MCF 10A (cell line): ENCODE measurements around the gene NMT2. TPM values are rescaled to one million over a fixed set of nuclear protein-coding genes. Genes with fewer than 3 reads are reported as not detected.
A peak's percentile ranks its signal among the peaks of the same experiment; 100 is the strongest.

Experiments
- BruUV-seq: library from RNA; stranded (reverse); fragments of 400-500 nt; replicated peaks from 2 replicates; lab custom pipeline; 2021; lab: Mats Ljungman, UMichigan
- CTCF ChIA-PET: fragments of 300-600 bp; sonication (Branson Sonifier 250); formaldehyde crosslinking; extraction: SDS; loops from one replicate; lab custom pipeline; 2021; ENCODE audit warnings: antibody characterized with exemption, inconsistent platforms; lab: Yijun Ruan, JAX
- POLR2A ChIA-PET: fragments of 300-600, 350-650 bp; sonication (Branson Sonifier 250); formaldehyde crosslinking; extraction: SDS; loops from one replicate; lab custom pipeline; 2020; ENCODE audit warnings: antibody characterized with exemption, inconsistent platforms; lab: Yijun Ruan, JAX
- DNase-seq: peaks from one replicate; pipeline ENCODE4 v3.0.0-alpha.2; 2018; ENCODE audit not compliant: unreplicated experiment
- H3K27ac Mint-ChIP-seq: one replicate; pipeline ENCODE4 v1.8.0; 2022; ENCODE audit warnings: mild to moderate bottlenecking, low read depth, mixed read lengths; ENCODE audit not compliant: unreplicated experiment
- H3K27me3 Mint-ChIP-seq: one replicate; pipeline ENCODE4 v1.8.0; 2022; ENCODE audit warnings: mixed read lengths; ENCODE audit not compliant: insufficient read depth, unreplicated experiment
- H3K36me3 Mint-ChIP-seq: one replicate; pipeline ENCODE4 v1.8.0; 2022; ENCODE audit warnings: mild to moderate bottlenecking, moderate library complexity, mixed read lengths; ENCODE audit not compliant: insufficient read depth, unreplicated experiment
- H3K4me1 Mint-ChIP-seq: one replicate; pipeline ENCODE4 v1.8.0; 2022; ENCODE audit warnings: mixed read lengths; ENCODE audit not compliant: insufficient read depth, unreplicated experiment
- H3K4me3 Mint-ChIP-seq: one replicate; pipeline ENCODE4 v1.8.0; 2022; ENCODE audit warnings: mild to moderate bottlenecking, moderate library complexity, mixed read lengths; ENCODE audit not compliant: unreplicated experiment
- H3K9me3 Mint-ChIP-seq: one replicate; pipeline ENCODE4 v1.8.0; 2022; ENCODE audit warnings: mixed read lengths; ENCODE audit not compliant: unreplicated experiment
- intact Hi-C: fragments of 100-400 bp; cut with micrococcal nuclease; formaldehyde crosslinking; loops from 2 replicates; pipeline ENCODE4 v1.14.1; 2022
- total RNA-seq: library from RNA; stranded (reverse); gene quantifications from 2 replicates; pipeline ENCODE4 v1.2.3, GENCODE V29; 2022
- TF ChIP-seq, protein P1 (sequence below): fragments of 200-600 bp; IDR thresholded peaks from one replicate; pipeline ENCODE4 v1.8.0; 2022; ENCODE audit warnings: antibody characterized with exemption, mild to moderate bottlenecking; ENCODE audit not compliant: unreplicated experiment

NMT2 gene
- total RNA-seq, 1 experiment from 2014 or later, result 9.6 TPM

DNA sequence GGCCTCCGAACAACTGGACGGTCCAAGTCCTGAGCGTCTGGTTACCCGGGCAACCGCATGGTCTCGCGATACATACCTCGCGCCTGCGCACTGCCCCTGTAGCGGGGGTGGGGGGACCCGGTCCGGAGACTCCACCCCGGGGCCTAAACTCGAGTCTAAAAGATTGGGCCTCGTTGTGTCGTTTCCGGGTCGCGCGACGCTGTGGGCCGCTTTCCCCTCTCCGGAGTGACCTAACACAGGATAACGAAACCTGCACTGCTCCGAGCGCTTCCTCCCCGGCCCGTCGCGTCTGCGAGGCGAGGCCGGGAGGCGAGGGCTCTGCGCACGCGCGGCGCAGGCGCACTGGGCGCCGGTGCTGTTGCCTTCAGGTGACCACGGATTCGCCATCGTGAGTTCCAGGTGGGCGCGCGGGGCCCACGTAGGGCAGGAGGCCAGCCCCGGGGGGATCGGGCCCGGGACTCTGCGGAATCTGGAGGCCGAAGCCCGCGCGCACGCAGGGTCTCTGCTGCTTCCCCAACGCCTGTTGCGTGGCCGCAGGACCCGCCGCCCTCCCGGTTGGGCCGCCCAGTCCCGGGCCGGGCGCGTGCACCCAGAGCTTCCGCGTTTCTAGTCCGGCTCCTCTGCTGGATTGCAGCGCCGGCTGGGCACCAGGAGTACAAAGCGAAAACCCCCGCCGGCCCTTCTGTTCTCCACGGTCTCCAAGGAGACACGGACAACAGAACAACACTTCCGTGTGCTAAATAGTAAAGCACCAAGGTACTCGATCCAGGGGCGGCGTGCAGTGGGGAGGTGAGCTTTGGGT lies 71.3 kb downstream of the NMT2 start, which contains the start of gene RPP38:
RPP38 (plus strand) TSS at position 345 of the 802 bp plus-strand sequence. CDS start 5,960 bp downstream, outside the sequence.
- POLR2A ChIA-PET, result interaction anchor here (0.8 to 3.8 kb wide), 16 partner anchors 9 to 273 kb away, joined by 3 to 27 read pairs (median 5); partner anchors contain the start of genes DCLRE1C, FAM171A1, MEIG1 and NMT2
- CTCF ChIA-PET, result interaction anchor here (0.6 to 1.3 kb wide), 3 partner anchors 10 to 155 kb away, joined by 3 to 5 read pairs (median 3); no protein-coding TSS in a partner anchor
- intact Hi-C loops, result loop anchor here (5.0 kb wide), 1 partner anchor 260 kb away; the partner anchor contains the start of genes CDNF, HSPA14 and MSANTD7
- no TSS peak for BruUV-seq
- H3K9me3 Mint-ChIP-seq, result no peaks in the 10 kb centered on the region
- H3K4me1 Mint-ChIP-seq, result peaks cover 16% of the 10 kb centered on the region
- peak within 1 kb of the TSS; percentile 94 for H3K4me3 Mint-ChIP-seq
- peak within 1 kb of the TSS; percentile 92 for H3K27ac Mint-ChIP-seq
- DNase-seq, result peak; percentile 96
- TF ChIP-seq, protein P1, sequence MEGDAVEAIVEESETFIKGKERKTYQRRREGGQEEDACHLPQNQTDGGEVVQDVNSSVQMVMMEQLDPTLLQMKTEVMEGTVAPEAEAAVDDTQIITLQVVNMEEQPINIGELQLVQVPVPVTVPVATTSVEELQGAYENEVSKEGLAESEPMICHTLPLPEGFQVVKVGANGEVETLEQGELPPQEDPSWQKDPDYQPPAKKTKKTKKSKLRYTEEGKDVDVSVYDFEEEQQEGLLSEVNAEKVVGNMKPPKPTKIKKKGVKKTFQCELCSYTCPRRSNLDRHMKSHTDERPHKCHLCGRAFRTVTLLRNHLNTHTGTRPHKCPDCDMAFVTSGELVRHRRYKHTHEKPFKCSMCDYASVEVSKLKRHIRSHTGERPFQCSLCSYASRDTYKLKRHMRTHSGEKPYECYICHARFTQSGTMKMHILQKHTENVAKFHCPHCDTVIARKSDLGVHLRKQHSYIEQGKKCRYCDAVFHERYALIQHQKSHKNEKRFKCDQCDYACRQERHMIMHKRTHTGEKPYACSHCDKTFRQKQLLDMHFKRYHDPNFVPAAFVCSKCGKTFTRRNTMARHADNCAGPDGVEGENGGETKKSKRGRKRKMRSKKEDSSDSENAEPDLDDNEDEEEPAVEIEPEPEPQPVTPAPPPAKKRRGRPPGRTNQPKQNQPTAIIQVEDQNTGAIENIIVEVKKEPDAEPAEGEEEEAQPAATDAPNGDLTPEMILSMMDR, result no peak
- H3K36me3 Mint-ChIP-seq, result peaks cover 44% of the 10 kb centered on the region
- no peaks in the 10 kb centered on the region for H3K27me3 Mint-ChIP-seq

DNA sequence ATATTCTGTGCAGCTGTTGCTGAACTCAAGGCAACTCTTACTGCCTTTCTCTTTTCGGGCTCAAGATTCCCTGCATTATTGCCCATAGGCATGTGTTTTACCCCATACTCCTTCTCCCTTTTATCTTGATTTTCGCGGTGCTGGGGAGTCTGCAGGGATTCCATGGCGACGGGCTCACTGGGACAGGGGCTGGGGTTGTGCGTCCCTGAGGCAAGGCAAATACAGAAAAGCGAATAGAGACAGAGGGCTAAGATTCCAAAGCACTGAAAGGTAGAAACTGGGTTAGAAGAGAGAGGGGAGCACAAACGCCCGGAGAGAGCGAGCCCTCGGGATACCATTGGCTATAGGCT lies 71.9 kb downstream of the NMT2 start:
- no peak for DNase-seq
- peak overlapping the region; percentile 94 for H3K4me3 Mint-ChIP-seq
- H3K36me3 Mint-ChIP-seq, result peaks cover 39% of the 10 kb centered on the region
- no peaks in the 10 kb centered on the region for H3K9me3 Mint-ChIP-seq
- TSS peak; percentile 49 for BruUV-seq
- intact Hi-C loops, result loop anchor here (5.0 kb wide), 1 partner anchor 259 kb away; the partner anchor contains the start of genes CDNF, HSPA14 and MSANTD7
- peaks cover 16% of the 10 kb centered on the region for H3K4me1 Mint-ChIP-seq
- no peaks in the 10 kb centered on the region for H3K27me3 Mint-ChIP-seq
- ChIA-PET POLR2A (interaction anchor here (0.7 to 2.7 kb wide), 8 partner anchors 13 to 218 kb away, joined by 3 to 9 read pairs (median 4); partner anchors contain the start of genes DCLRE1C, NMT2 and SUV39H2), CTCF (interaction anchor here (1.0 kb wide), 1 partner anchor 10 kb away, joined by 3 read pairs; no protein-coding TSS in a partner anchor)
- TF ChIP-seq, protein P1, result no peak
- H3K27ac Mint-ChIP-seq, result peak overlapping the region; percentile 92

DNA sequence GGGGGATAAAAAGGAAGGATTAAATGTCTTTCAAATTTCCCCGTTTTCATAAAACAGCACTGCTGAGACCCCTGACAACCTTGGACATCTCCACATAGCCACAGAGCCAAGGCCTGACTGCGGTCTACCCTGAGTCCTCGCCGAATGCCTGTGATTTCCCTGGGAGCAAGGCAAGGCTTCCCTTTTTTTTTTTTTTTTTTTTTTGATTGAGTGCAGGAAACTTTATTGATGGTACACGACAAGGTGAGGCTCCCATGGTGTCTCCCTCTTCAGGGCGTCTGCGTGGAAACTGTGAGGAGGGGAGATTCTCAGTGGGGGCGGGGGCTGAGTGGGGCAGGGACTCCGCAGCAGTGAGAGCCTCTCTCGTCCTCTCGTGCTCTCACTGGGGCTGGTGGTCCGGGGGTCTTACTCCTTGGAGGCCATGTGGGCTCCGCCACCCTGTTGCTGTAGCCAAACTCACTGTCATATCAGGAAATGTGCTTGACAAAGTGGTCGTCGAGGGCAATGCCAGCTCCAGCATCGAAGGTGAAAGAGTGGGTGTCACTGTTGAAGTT lies 75.6 kb downstream of the NMT2 start:
- Mint-ChIP-seq H3K4me3 (no peak overlapping the region), H3K27ac (no peak overlapping the region), H3K9me3 (no peaks in the 10 kb centered on the region), H3K36me3 (peaks cover 14% of the 10 kb centered on the region), H3K4me1 (peaks cover 10% of the 10 kb centered on the region), H3K27me3 (no peaks in the 10 kb centered on the region)
- BruUV-seq, result no TSS peak
- intact Hi-C loops, result no loop called here
- CTCF ChIA-PET, result interaction anchor here (0.7 kb wide), 2 partner anchors 9 to 136 kb away, joined by 3 read pairs; no protein-coding TSS in a partner anchor
- POLR2A ChIA-PET, result no interaction called here
- TF ChIP-seq, protein P1, result no peak
- no peak for DNase-seq

DNA sequence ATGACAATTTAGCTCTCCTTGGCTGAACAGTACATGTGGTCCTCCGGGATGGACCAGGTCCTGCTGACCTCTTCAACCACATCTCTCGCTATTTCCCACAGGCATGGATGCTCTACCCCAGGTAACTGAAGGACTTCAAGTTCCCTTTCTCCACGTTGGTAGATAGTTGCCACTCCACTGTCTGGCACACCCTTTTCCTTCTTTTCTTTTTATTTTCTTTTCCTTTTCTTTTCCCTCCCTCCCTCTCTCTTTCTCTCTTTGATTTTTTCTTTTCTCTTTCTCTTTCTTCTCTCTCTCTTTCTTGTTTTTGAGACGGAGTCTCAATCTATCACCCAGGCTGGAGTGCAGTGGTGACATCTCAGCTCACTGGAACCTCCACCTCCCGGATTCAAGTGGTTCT lies 77.1 kb downstream of the NMT2 start:
- ChIA-PET CTCF (interaction anchor here (0.5 to 1.1 kb wide), 5 partner anchors 9 to 208 kb away, joined by 3 to 4 read pairs (median 3); no protein-coding TSS in a partner anchor), POLR2A (interaction anchor here (0.6 kb wide), 1 partner anchor 15 kb away, joined by 4 read pairs; no protein-coding TSS in a partner anchor)
- H3K9me3 Mint-ChIP-seq, result no peaks in the 10 kb centered on the region
- H3K4me1 Mint-ChIP-seq, result peaks cover 7% of the 10 kb centered on the region
- intact Hi-C loops, result no loop called here
- no TSS peak for BruUV-seq
- no peak overlapping the region for H3K4me3 Mint-ChIP-seq
- no peaks in the 10 kb centered on the region for H3K27me3 Mint-ChIP-seq
- TF ChIP-seq, protein P1, result no peak
- no peak overlapping the region for H3K27ac Mint-ChIP-seq
- DNase-seq, result no peak
- no peaks in the 10 kb centered on the region for H3K36me3 Mint-ChIP-seq
